Activated T-cell treated with anti-CD3 and anti-CD28 coated beads for 4 hours (primary cell): ENCODE measurements around the gene GABRP.

Experiments used
- DNase-seq: peaks from one replicate; pipeline ENCODE4 v3.0.0-alpha.2; 2020

Gene GABRP

GRCh38 chr5:170863646-170864045 is 80.1 kb downstream of the GABRP start:
- no peak for DNase-seq
